Measurements from ENCODE around the gene ACKR4. TPM values are rescaled to one million over a fixed set of nuclear protein-coding genes. Genes with fewer than 3 reads are reported as not detected.

The ACKR4 gene
- total and polyA plus RNA-seq, 9 of the 15 experiments (the other 6 are each of a cell fraction or from before 2014, with no cell fraction given), result 0.04 to 0.06 TPM; not detected in 7

DNA sequence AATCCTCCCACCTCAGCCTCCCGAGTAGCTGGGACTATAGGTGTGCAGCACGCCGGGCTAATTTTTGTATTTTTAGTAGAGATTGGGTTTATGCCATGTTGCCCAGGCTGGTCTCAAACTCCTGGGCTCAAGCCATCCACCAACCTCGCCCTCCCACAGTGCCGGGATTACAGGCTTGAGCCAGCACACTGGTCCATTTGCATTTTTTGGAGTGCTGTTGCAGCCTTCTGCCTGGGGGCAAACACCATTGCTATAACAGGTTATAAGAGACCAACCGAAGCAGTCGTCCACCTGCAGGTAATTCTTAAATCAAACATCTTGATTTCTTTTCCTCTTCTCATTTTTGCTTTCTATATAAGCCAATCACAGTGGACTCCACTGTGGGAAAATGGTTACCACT is 27.7 kb downstream of the ACKR4 start:
- intact Hi-C loops (cut with micrococcal nuclease), result no loop called here
- no peak for FAIRE-seq
- H3K27ac ChIP-seq (ENCODE audit: extremely low read depth, low read depth, low read length), result no peak overlapping the region
- H2AFZ ChIP-seq (ENCODE audit: low read depth, low read length), result no peak overlapping the region
- no peak for ATAC-seq
- in situ Hi-C loops (cut with MboI), result no loop called here
- no TSS peak for BruUV-seq (replicated peaks)
- H3K9me1 ChIP-seq (ENCODE audit: control insufficient read depth, insufficient read depth, low read length), result no peaks in the 10 kb centered on the region
- H3K4me2 ChIP-seq (ENCODE audit: insufficient read depth, low read length), result no peak overlapping the region
- no peak overlapping the region for H3K9ac ChIP-seq (ENCODE audit: insufficient read depth in 1 of 2, low read depth in 2 of 2, low read length in 2 of 2)
- H3K36me3 ChIP-seq (ENCODE audit: control insufficient read depth, insufficient read depth, low read length), result no peaks in the 10 kb centered on the region
- POLR2A ChIA-PET, result no interaction called here
- no peaks in the 10 kb centered on the region for H3K79me2 ChIP-seq (ENCODE audit: control insufficient read depth, insufficient read depth, low read length)
- no peaks in the 10 kb centered on the region for H4K20me1 ChIP-seq (replicated peaks; ENCODE audit: control insufficient read depth, insufficient read depth, low read length)
- 66% methylated on average over 7 of the region's 7 CpGs for WGBS (ENCODE audit: insufficient coverage, low coverage, missing lambda C conversion rate)
- CTCF ChIA-PET (ENCODE audit: low intra/inter-chr PET ratio), result no interaction called here
- DNase-seq (ENCODE audit: extremely low read depth in 1 of 4, low spot score in 3 of 4), result no peak
- H3K9me3 ChIP-seq (replicated peaks; ENCODE audit: control insufficient read depth, insufficient read depth, low read depth, low read length), result no peaks in the 10 kb centered on the region
- H3K4me3 ChIP-seq, result no peak overlapping the region
- no peaks in the 10 kb centered on the region for H3K4me1 ChIP-seq (replicated peaks in 1 of 2; ENCODE audit: control insufficient read depth in 2 of 2, insufficient read depth in 2 of 2, low read length in 2 of 2)
- H3K27me3 ChIP-seq (ENCODE audit: control insufficient read depth in 2 of 2, insufficient read depth in 2 of 2, low read length in 2 of 2), result no peaks in the 10 kb centered on the region
- TF ChIP-seq ID3 (CRISPR knock-in tag; IDR thresholded peaks at IDR 0.05), result no peak
- TF ChIP-seq ID3 (tag; IDR thresholded peaks at IDR 0.05), result no peak
- no peak for TF ChIP-seq FOXJ2 (tag; IDR thresholded peaks at IDR 0.05)
- TF ChIP-seq MAZ (CRISPR knock-in tag; conservative IDR thresholded peaks at IDR 0.05 in 1 of 2, IDR thresholded peaks at IDR 0.05 in 1 of 2), result no peak
- TF ChIP-seq ZNF134 (CRISPR knock-in tag; conservative IDR thresholded peaks at IDR 0.05), result no peak
- TF ChIP-seq SMARCB1 (IDR thresholded peaks at IDR 0.05; ENCODE audit: insufficient read length, low read depth), result no peak
- TF ChIP-seq SMARCC2 (IDR thresholded peaks at IDR 0.05; ENCODE audit: low read depth), result no peak
- no peak for TF ChIP-seq ARHGAP35 (IDR thresholded peaks at IDR 0.05; ENCODE audit: partially characterized antibody)
- TF ChIP-seq CCNT2 (IDR thresholded peaks at IDR 0.05; ENCODE audit: borderline replicate concordance, extremely low read depth, insufficient read length, low read depth, low read length), result no peak
- no peak for TF ChIP-seq HDGF (IDR thresholded peaks at IDR 0.05)
- no peak for TF ChIP-seq THRA (IDR thresholded peaks at IDR 0.05)
- TF ChIP-seq PTRF (tag; IDR thresholded peaks at IDR 0.05), result no peak
- TF ChIP-seq MCM2 (IDR thresholded peaks at IDR 0.05; ENCODE audit: low read depth), result no peak
- no peak for TF ChIP-seq TEAD2 (tag; IDR thresholded peaks at IDR 0.05)
- TF ChIP-seq, protein P1, sequence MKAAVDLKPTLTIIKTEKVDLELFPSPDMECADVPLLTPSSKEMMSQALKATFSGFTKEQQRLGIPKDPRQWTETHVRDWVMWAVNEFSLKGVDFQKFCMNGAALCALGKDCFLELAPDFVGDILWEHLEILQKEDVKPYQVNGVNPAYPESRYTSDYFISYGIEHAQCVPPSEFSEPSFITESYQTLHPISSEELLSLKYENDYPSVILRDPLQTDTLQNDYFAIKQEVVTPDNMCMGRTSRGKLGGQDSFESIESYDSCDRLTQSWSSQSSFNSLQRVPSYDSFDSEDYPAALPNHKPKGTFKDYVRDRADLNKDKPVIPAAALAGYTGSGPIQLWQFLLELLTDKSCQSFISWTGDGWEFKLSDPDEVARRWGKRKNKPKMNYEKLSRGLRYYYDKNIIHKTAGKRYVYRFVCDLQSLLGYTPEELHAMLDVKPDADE (conservative IDR thresholded peaks at IDR 0.05; ENCODE audit: control insufficient read depth, low read depth, low read length), result no peak
- TF ChIP-seq ZSCAN32 (CRISPR knock-in tag; IDR thresholded peaks at IDR 0.05), result no peak
- TF ChIP-seq HNRNPK (IDR thresholded peaks at IDR 0.05; ENCODE audit: low read depth, low read length, poor library complexity, severe bottlenecking), result no peak
- no peak for TF ChIP-seq EP300 (IDR thresholded peaks at IDR 0.05; ENCODE audit: low read length)
- TF ChIP-seq, protein P2, sequence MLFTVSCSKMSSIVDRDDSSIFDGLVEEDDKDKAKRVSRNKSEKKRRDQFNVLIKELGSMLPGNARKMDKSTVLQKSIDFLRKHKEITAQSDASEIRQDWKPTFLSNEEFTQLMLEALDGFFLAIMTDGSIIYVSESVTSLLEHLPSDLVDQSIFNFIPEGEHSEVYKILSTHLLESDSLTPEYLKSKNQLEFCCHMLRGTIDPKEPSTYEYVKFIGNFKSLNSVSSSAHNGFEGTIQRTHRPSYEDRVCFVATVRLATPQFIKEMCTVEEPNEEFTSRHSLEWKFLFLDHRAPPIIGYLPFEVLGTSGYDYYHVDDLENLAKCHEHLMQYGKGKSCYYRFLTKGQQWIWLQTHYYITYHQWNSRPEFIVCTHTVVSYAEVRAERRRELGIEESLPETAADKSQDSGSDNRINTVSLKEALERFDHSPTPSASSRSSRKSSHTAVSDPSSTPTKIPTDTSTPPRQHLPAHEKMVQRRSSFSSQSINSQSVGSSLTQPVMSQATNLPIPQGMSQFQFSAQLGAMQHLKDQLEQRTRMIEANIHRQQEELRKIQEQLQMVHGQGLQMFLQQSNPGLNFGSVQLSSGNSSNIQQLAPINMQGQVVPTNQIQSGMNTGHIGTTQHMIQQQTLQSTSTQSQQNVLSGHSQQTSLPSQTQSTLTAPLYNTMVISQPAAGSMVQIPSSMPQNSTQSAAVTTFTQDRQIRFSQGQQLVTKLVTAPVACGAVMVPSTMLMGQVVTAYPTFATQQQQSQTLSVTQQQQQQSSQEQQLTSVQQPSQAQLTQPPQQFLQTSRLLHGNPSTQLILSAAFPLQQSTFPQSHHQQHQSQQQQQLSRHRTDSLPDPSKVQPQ (CRISPR knock-in tag; IDR thresholded peaks at IDR 0.05; ENCODE audit: borderline replicate concordance), result no peak

Data from K562 (cell line).